CD4-positive, alpha-beta memory T cell (primary cell): ENCODE measurements around the gene NCBP3. TPM values are rescaled to one million over a fixed set of nuclear protein-coding genes. Genes with fewer than 3 reads are reported as not detected.

Source experiments
- CTCF ChIA-PET: fragments of 350-600 bp; sonication (Branson Sonifier 250); formaldehyde crosslinking; loops from one replicate; lab custom pipeline; 2021; ENCODE audit warnings: inconsistent platforms; ENCODE audit not compliant: partially characterized antibody; lab: Charles Lee
- POLR2A ChIA-PET: fragments of 350-600 bp; sonication (Branson Sonifier 250); formaldehyde crosslinking; loops from one replicate; lab custom pipeline; 2021; ENCODE audit not compliant: partially characterized antibody; lab: Charles Lee
- DNase-seq, 5 donors: peaks; one replicate each; pipeline versions ENCODE4 v3.0.0 to v3.0.0-alpha.2; 2020 to 2022; ENCODE audit warnings: mixed read lengths in 1 of 5
- H3K27ac ChIP-seq: one replicate; pipeline ENCODE4 v1.7.0; 2013; ENCODE audit warnings: low read depth, low read length
- H3K27me3 ChIP-seq: 2 replicates; pipeline ENCODE4 v1.7.0; 2013; ENCODE audit warnings: mild to moderate bottlenecking, low read length, moderate library complexity; ENCODE audit not compliant: insufficient read depth
- H3K36me3 ChIP-seq: 2 replicates; pipeline ENCODE4 v1.7.0; 2013; ENCODE audit warnings: mild to moderate bottlenecking, low read length, moderate library complexity; ENCODE audit not compliant: insufficient read depth
- H3K4me1 ChIP-seq: 2 replicates; pipeline ENCODE4 v1.7.0; 2013; ENCODE audit warnings: mild to moderate bottlenecking, low read length, moderate library complexity; ENCODE audit not compliant: insufficient read depth
- H3K4me3 ChIP-seq, 2 donors: one replicate each; pipeline ENCODE4 v1.7.0; 2013; ENCODE audit warnings: low read length in 2 of 2, mild to moderate bottlenecking in 1 of 2
- H3K9me3 ChIP-seq, 2 donors: one replicate each; pipeline ENCODE4 v1.7.0; 2013; ENCODE audit warnings: low read length in 2 of 2, control low read depth in 1 of 2; ENCODE audit not compliant: control insufficient read depth in 1 of 2
- H3K27ac Mint-ChIP-seq, 7 donors: one replicate each; pipeline ENCODE4 v1.8.0; 2020 to 2021; ENCODE audit warnings: mixed read lengths in 7 of 7, mild to moderate bottlenecking in 6 of 7, inconsistent platforms in 3 of 7, moderate library complexity in 3 of 7
- H3K27me3 Mint-ChIP-seq, 2 donors: one replicate each; pipeline ENCODE4 v1.8.0; 2020 to 2021; ENCODE audit warnings: mixed read lengths in 2 of 2
- H3K36me3 Mint-ChIP-seq, 2 donors: one replicate each; pipeline ENCODE4 v1.8.0; 2020 to 2021; ENCODE audit warnings: mixed read lengths in 2 of 2, inconsistent platforms in 1 of 2, mild to moderate bottlenecking in 1 of 2
- H3K4me1 Mint-ChIP-seq, 4 donors: one replicate each; pipeline ENCODE4 v1.8.0; 2020 to 2021; ENCODE audit warnings: mixed read lengths in 4 of 4, mild to moderate bottlenecking in 1 of 4
- H3K4me3 Mint-ChIP-seq, 8 donors: one replicate each; pipeline ENCODE4 v1.8.0; 2020 to 2021; ENCODE audit warnings: mixed read lengths in 8 of 8, mild to moderate bottlenecking in 7 of 8, moderate library complexity in 6 of 8, inconsistent platforms in 3 of 8
- H3K9me3 Mint-ChIP-seq, 8 donors: one replicate each; pipeline ENCODE4 v1.8.0; 2020 to 2021; ENCODE audit warnings: mixed read lengths in 8 of 8, mild to moderate bottlenecking in 5 of 8, inconsistent platforms in 3 of 8, moderate library complexity in 1 of 8
- intact Hi-C: fragments of 100-400 bp; cut with micrococcal nuclease; formaldehyde crosslinking; loops from one replicate; pipeline ENCODE4 v1.15.1; 2023
- polyA plus RNA-seq, 2 donors: library from polyadenylated mRNA; unstranded; fragments of 300-500 nt; fragmentation: Illumina TruSeq; gene quantifications; one replicate each; pipeline ENCODE4 v1.2.3, GENCODE V29; 2021
- total RNA-seq, 2 experiments: library from RNA; stranded (reverse); gene quantifications; one replicate each; pipeline ENCODE4 v1.2.3, GENCODE V29; 2021

The NCBP3 gene
- total and polyA plus RNA-seq, 4 experiments from 2014 or later: 7.7 to 66.7 (median 32.1) TPM

DNA sequence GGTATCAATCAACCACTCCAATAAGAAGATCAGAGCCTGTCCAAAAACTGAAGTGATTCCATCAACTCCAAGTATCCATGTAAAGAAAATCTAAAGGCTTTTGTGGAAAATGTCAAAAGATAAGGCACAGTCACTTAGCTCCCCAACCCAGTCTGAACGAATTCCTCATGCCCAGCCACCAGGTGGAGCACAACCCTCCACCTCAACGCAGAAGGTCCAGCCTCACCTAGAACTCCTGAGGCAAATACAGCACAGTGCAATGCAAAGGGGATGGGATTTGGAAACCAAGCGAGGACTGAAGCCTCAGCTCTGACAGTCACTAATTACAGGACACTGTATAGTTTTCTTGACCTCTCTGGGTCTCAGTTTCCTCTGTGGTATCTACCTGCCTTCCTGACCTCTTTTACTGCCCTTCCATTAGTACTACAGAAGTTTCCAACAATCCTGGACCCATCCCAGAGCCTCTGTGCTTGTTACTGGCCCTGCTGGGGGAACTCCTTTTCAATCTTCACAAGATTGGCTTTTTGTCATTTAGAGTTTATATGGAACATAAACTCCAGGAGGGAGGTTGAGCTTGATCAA, 2.0 kb downstream of the NCBP3 start:
- ChIA-PET POLR2A (interaction anchor here (1.4 to 3.5 kb wide), 2 partner anchors 105 to 121 kb away, joined by 3 to 32 read pairs; partner anchors contain the start of gene HASPIN), CTCF (interaction anchor here (0.6 to 9.0 kb wide), 13 partner anchors 10 to 232 kb away, joined by 3 to 127 read pairs (median 3); partner anchors contain the start of genes CTNS and SHPK)
- no peaks in the 10 kb centered on the region for H3K27me3 Mint-ChIP-seq
- Histone ChIP-seq H3K36me3 (peaks cover 22% of the 10 kb centered on the region), H3K9me3 (no peaks in the 10 kb centered on the region), H3K4me1 (peaks cover 30% of the 10 kb centered on the region), H3K27me3 (no peaks in the 10 kb centered on the region), H3K27ac (no peak overlapping the region), H3K4me3 (no peak overlapping the region)
- peak in 4 of 5 donors; percentile 27 to 38 (median 32) for DNase-seq
- H3K36me3 Mint-ChIP-seq: peaks cover 18 to 38% of the 10 kb centered on the region in 2 donors
- H3K4me1 Mint-ChIP-seq: peaks cover 19 to 45% (median 30%) of the 10 kb centered on the region in 4 donors
- peak overlapping the region; percentile 1 to 84 (median 54) for H3K27ac Mint-ChIP-seq
- H3K9me3 Mint-ChIP-seq: no peaks in the 10 kb centered on the region
- H3K4me3 Mint-ChIP-seq: peak overlapping the region; percentile 70 to 96 (median 94)
- intact Hi-C loops: loop anchor here (1.0 to 10.0 kb wide), 2 partner anchors 49 to 521 kb away; partner anchors contain the start of genes CAMKK1 and UBE2G1

DNA sequence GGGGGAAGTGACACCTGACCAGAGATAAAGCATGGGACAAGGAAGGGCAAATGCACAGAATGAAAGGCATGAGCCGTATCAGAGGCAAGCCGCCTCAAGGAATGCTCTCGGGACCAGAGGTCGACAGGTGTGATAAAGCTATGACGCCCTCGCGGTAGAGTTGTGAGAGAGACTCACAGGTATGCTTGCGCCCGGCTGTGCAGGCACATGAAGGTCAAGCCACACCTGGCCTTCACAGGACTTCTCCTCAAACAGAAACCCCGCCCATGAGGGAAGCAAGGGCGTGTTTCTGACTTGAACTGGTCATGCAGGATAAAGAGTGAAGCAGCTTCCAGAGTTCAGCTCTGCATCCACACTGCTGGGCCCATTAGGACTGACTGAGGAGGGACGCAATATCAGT, 7.8 kb downstream of the NCBP3 start:
- POLR2A ChIA-PET: interaction anchor here (0.8 to 1.6 kb wide), 2 partner anchors 8 to 202 kb away, joined by 3 to 6 read pairs; partner anchors contain the start of genes CTNS, NCBP3 and SHPK
- DNase-seq: no peak

DNA sequence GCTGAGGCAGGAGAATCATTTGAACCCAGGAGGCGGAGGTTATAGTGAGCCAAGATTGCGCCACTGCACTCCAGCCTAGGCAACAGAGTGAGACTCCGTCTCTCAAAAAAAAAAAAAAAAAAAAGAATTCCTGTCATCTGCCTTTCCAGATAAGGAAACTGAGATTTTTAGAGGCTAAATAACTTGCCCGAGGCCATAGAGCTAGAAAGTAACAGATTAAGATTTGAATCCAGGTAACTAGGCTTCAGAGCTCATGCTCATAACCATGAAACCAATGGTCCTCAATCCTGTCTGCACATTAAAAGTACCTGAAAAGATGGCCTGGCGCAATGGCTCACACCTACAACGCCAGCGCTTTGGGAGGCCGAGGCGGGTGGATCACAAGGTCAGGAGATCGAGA, 9.5 kb downstream of the NCBP3 start:
- no peaks in the 10 kb centered on the region for H3K27me3 Mint-ChIP-seq
- no peak overlapping the region for H3K4me3 ChIP-seq
- intact Hi-C loops: no loop called here
- peaks cover 15 to 36% (median 27%) of the 10 kb centered on the region in 4 donors for H3K4me1 Mint-ChIP-seq
- no peak overlapping the region for H3K4me3 Mint-ChIP-seq
- H3K27ac ChIP-seq: no peak overlapping the region
- no peaks in the 10 kb centered on the region for H3K4me1 ChIP-seq
- POLR2A ChIA-PET: no interaction called here
- peaks cover 34% of the 10 kb centered on the region for H3K36me3 ChIP-seq
- no peaks in the 10 kb centered on the region for H3K9me3 ChIP-seq
- peak overlapping the region in 1 of 7 donors; percentile 35 for H3K27ac Mint-ChIP-seq
- H3K27me3 ChIP-seq: no peaks in the 10 kb centered on the region
- peaks cover 52 to 64% of the 10 kb centered on the region in 2 donors for H3K36me3 Mint-ChIP-seq
- H3K9me3 Mint-ChIP-seq: no peaks in the 10 kb centered on the region
- CTCF ChIA-PET: interaction anchor here (0.6 to 4.4 kb wide), 4 partner anchors 10 to 118 kb away, joined by 3 to 24 read pairs (median 4); partner anchors contain the start of gene NCBP3
- no peak for DNase-seq

More for the DNA sequence above, 7.8 kb downstream of the NCBP3 start:
- H3K27me3 ChIP-seq: no peaks in the 10 kb centered on the region
- no peaks in the 10 kb centered on the region for H3K9me3 ChIP-seq
- no peaks in the 10 kb centered on the region for H3K9me3 Mint-ChIP-seq
- H3K27ac Mint-ChIP-seq: peak overlapping the region in 2 of 7 donors; percentile 65 to 80
- H3K4me3 ChIP-seq: no peak overlapping the region
- H3K27ac ChIP-seq: no peak overlapping the region
- no peaks in the 10 kb centered on the region for H3K27me3 Mint-ChIP-seq
- intact Hi-C loops: no loop called here
- H3K36me3 ChIP-seq: peaks cover 42% of the 10 kb centered on the region
- CTCF ChIA-PET: interaction anchor here (0.6 to 4.5 kb wide), 5 partner anchors 10 to 168 kb away, joined by 3 to 30 read pairs (median 3); no protein-coding TSS in a partner anchor
- peaks cover 2% of the 10 kb centered on the region for H3K4me1 ChIP-seq
- H3K36me3 Mint-ChIP-seq: peaks cover 51 to 65% of the 10 kb centered on the region in 2 donors
- H3K4me1 Mint-ChIP-seq: peaks cover 15 to 36% (median 28%) of the 10 kb centered on the region in 4 donors
- no peak overlapping the region for H3K4me3 Mint-ChIP-seq

DNA sequence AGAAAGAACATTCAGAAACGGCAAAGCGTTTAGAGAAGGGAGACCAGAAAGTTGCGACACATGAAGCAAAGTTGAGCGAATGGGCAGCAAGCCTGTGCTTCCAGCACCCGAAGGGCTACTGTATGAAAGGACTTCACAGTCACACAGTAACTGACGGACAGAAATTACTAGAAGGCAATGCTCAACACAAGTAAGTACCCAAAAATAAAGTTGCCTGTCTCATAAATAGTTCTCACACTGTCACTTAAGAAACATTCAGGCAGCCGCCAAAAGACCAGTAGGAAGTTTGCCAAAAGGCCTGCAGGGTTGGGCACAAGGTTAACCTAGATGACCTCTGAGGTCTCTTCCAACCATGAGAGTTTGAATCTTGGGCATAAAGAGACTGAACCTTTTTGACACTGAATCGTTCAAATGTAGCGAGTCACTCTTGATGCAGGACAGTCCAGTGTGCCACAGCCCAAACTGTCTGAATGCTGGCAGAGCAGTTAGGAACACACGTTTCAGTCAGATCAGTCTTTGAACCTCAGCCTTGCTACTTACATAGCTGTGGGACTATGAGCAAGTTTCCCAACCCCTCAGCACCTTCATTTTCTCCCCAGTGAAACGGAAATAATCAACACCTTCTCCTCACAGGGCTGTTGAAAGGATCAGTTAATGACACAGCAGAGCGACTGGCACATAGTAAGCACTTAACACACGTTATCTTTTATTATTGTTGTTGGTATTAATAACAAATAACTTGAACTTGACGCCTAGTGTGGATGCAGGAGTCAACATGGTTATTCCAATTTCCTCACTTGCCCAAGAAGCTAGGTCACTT, 10.4 kb downstream of the NCBP3 start:
- no peak overlapping the region for H3K4me3 Mint-ChIP-seq
- no peaks in the 10 kb centered on the region for H3K9me3 Mint-ChIP-seq
- H3K36me3 Mint-ChIP-seq: peaks cover 47 to 55% of the 10 kb centered on the region in 2 donors
- H3K27me3 ChIP-seq: no peaks in the 10 kb centered on the region
- CTCF ChIA-PET: interaction anchor here (1.1 to 4.4 kb wide), 2 partner anchors 78 to 98 kb away, joined by 3 to 24 read pairs; no protein-coding TSS in a partner anchor
- POLR2A ChIA-PET: no interaction called here
- no peaks in the 10 kb centered on the region for H3K9me3 ChIP-seq
- intact Hi-C loops: no loop called here
- no peak for DNase-seq
- H3K4me1 ChIP-seq: no peaks in the 10 kb centered on the region
- H3K27ac Mint-ChIP-seq: peak overlapping the region in 1 of 7 donors; percentile 56
- peaks cover 32% of the 10 kb centered on the region for H3K36me3 ChIP-seq
- no peaks in the 10 kb centered on the region for H3K27me3 Mint-ChIP-seq
- no peak overlapping the region for H3K27ac ChIP-seq
- H3K4me1 Mint-ChIP-seq: peaks cover 13 to 27% (median 21%) of the 10 kb centered on the region in 4 donors
- no peak overlapping the region for H3K4me3 ChIP-seq

DNA sequence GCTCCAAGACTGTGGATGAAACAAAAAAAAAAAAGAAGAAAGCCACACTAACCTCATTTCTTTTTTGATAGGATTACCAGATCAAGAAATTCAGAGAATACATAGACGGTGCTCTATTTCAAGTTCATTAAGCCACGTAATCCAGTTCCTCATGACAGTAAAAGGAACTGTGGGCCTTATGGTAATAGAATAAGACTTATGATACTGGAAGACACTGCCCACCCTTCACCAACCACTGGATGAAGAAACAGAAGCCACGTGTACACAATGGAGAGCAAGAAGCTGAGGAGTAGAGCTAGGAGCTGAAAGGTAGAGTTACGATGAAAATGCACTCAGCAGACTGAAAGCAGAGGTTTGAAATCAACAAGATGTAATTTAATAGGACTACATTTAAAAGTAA, 11.2 kb downstream of the NCBP3 start:
- no peaks in the 10 kb centered on the region for H3K27me3 ChIP-seq
- H3K27me3 Mint-ChIP-seq: no peaks in the 10 kb centered on the region
- no peak overlapping the region for H3K4me3 Mint-ChIP-seq
- H3K36me3 Mint-ChIP-seq: peaks cover 42 to 50% of the 10 kb centered on the region in 2 donors
- H3K9me3 Mint-ChIP-seq: no peaks in the 10 kb centered on the region
- POLR2A ChIA-PET: interaction anchor here (0.7 kb wide), 1 partner anchor 111 kb away, joined by 3 read pairs; the partner anchor contains the start of gene HASPIN
- no peak overlapping the region for H3K4me3 ChIP-seq
- no peak overlapping the region for H3K27ac ChIP-seq
- no peak for DNase-seq
- no peaks in the 10 kb centered on the region for H3K4me1 ChIP-seq
- no peak overlapping the region for H3K27ac Mint-ChIP-seq
- peaks cover 24% of the 10 kb centered on the region for H3K36me3 ChIP-seq
- CTCF ChIA-PET: interaction anchor here (1.0 to 1.4 kb wide), 3 partner anchors 9 to 97 kb away, joined by 4 to 7 read pairs (median 5); partner anchors contain the start of gene NCBP3
- peaks cover 9 to 22% (median 16%) of the 10 kb centered on the region in 4 donors for H3K4me1 Mint-ChIP-seq
- no peaks in the 10 kb centered on the region for H3K9me3 ChIP-seq
- intact Hi-C loops: no loop called here

DNA sequence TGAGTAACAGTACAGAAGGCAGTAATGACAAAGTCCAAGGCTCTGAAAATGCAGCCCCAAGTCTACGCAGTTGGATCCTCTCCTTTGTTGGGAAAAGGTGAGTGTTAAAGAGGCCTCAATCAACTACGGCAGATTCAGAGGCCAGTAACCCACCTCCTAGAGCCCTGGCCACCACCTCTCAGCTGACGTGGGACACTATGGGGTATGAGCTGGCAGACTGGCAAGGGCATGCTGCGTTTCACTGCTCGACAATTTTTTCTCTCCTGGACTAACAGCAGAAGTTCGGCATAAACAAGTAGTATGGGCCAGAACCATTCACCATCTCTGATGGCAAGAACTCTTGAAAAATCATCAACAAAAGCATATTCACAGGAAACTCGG, 17.2 kb downstream of the NCBP3 start:
- ChIA-PET POLR2A (interaction anchor here (4.5 kb wide), 1 partner anchor 91 kb away, joined by 41 read pairs; no protein-coding TSS in a partner anchor), CTCF (interaction anchor here (1.7 to 11.7 kb wide), 6 partner anchors 11 to 146 kb away, joined by 6 to 333 read pairs (median 30); partner anchors contain the start of gene NCBP3)
- H3K36me3 ChIP-seq: peaks cover 44% of the 10 kb centered on the region
- Mint-ChIP-seq H3K27ac (no peak overlapping the region), H3K4me3 (no peak overlapping the region), H3K4me1 (peaks cover 3 to 10% (median 5%) of the 10 kb centered on the region in 4 donors), H3K9me3 (peaks cover 0 to 3% (median 0%) of the 10 kb centered on the region in 8 donors), H3K36me3 (peaks cover 43 to 61% of the 10 kb centered on the region in 2 donors), H3K27me3 (no peaks in the 10 kb centered on the region)
- no peak for DNase-seq
- no peaks in the 10 kb centered on the region for H3K4me1 ChIP-seq
- no peak overlapping the region for H3K4me3 ChIP-seq
- no peaks in the 10 kb centered on the region for H3K9me3 ChIP-seq
- H3K27me3 ChIP-seq: no peaks in the 10 kb centered on the region
- no peak overlapping the region for H3K27ac ChIP-seq
- intact Hi-C loops: loop anchor here (5.0 kb wide), 1 partner anchor 782 kb away; no protein-coding TSS in a partner anchor
